Transverse colon (tissue), 3 donors: ENCODE measurements around the gene PDE6H.

Experiments used
- CTCF ChIP-seq, 5 experiments: fragments of 200-600 bp in 3 of 5; fragments of 450-650 bp in 2 of 5; sonication (generic) in 3 of 5; IDR thresholded peaks; 1 replicate in 2 of 5; 2 replicates in 3 of 5; pipeline ENCODE4 v1.5.1; 2016 to 2017; ENCODE audit warnings: antibody characterized with exemption in 5 of 5, inconsistent platforms in 3 of 5, mild to moderate bottlenecking in 2 of 5, moderate library complexity in 1 of 5
- POLR2A ChIP-seq: fragments of 450-650 bp; IDR thresholded peaks from one replicate; pipeline ENCODE4 v1.6.1; 2016; ENCODE audit warnings: antibody characterized with exemption, mild to moderate bottlenecking, moderate library complexity

GRCh38 chr12:14935031-14935430 is 37.8 kb upstream of the PDE6H start:
- TF ChIP-seq CTCF (IDR thresholded peaks at IDR 0.05) (no peak), POLR2A (no peak)
